H1 (cell line): ENCODE results near the gene ANXA5. TPM values are rescaled to one million over a fixed set of nuclear protein-coding genes. Genes with fewer than 3 reads are reported as not detected.

Experiments used
- CTCF ChIA-PET: fragments of 300-600 bp; sonication (Branson Sonifier 250); formaldehyde crosslinking; loops from one replicate; lab custom pipeline; 2021; ENCODE audit not compliant: partially characterized antibody; lab: Charles Lee
- POLR2A ChIA-PET: fragments of 300-600 bp; sonication (Branson Sonifier 250); formaldehyde crosslinking; loops from one replicate; lab custom pipeline; 2021; ENCODE audit warnings: inconsistent platforms; ENCODE audit not compliant: partially characterized antibody; lab: Charles Lee
- DNase-seq, 2 experiments: peaks; one replicate each; pipeline versions ENCODE4 v3.0.0 to v3.0.0-alpha.2; 2010 to 2022; ENCODE audit warnings: low spot score in 2 of 2, low read depth in 1 of 2, mixed read lengths in 1 of 2
- FAIRE-seq: peaks from 2 replicates; lab custom pipeline; 2011; peaks lifted over from hg19 to GRCh38; lab: Jason Lieb, UNC
- H2AFZ ChIP-seq: 2 replicates; pipeline ENCODE4 v1.8.1; 2012; ENCODE audit warnings: low read length, inconsistent platforms
- H2AK5ac ChIP-seq: 2 replicates; pipeline ENCODE4 v1.6.1; 2013; ENCODE audit warnings: low read depth, low read length
- H2BK120ac ChIP-seq: replicated peaks from 2 replicates; pipeline ENCODE3; 2013; ENCODE audit warnings: low read depth, low read length, inconsistent platforms
- H2BK12ac ChIP-seq: 2 replicates; pipeline ENCODE4 v1.6.1; 2013; ENCODE audit warnings: low read depth, low read length
- H2BK15ac ChIP-seq: 2 replicates; pipeline ENCODE4 v1.6.1; 2013; ENCODE audit warnings: low read length
- H2BK20ac ChIP-seq: 2 replicates; pipeline ENCODE4 v1.6.1; 2013; ENCODE audit warnings: low read length
- H2BK5ac ChIP-seq: 2 replicates; pipeline ENCODE4 v1.6.1; 2013; ENCODE audit warnings: low read depth, low read length
- H3K14ac ChIP-seq: 2 replicates; pipeline ENCODE4 v1.6.1; 2013; ENCODE audit warnings: inconsistent platforms; ENCODE audit not compliant: insufficient read length
- H3K18ac ChIP-seq: 2 replicates; pipeline ENCODE4 v1.6.1; 2013; ENCODE audit warnings: low read length; ENCODE audit errors: extremely low read depth
- H3K23ac ChIP-seq: 2 replicates; pipeline ENCODE4 v1.6.1; 2013; ENCODE audit warnings: inconsistent platforms; ENCODE audit not compliant: insufficient read length
- H3K23me2 ChIP-seq: 2 replicates; pipeline ENCODE4 v1.6.1; 2013; ENCODE audit warnings: low read depth, low read length
- H3K27ac ChIP-seq: 2 replicates; pipeline ENCODE4 v1.6.1; 2011; ENCODE audit warnings: low read depth, low read length, inconsistent platforms
- H3K27me3 ChIP-seq, 4 experiments: replicated peaks in 1 of 4; 1 replicate in 1 of 4; 2 replicates in 3 of 4; pipeline versions ENCODE4 v1.6.1 to v1.8.1; 2011 to 2013; ENCODE audit warnings: low read length in 3 of 4, mild to moderate bottlenecking in 3 of 4, inconsistent platforms in 2 of 4, mixed read lengths in 2 of 4, moderate library complexity in 1 of 4; ENCODE audit not compliant: control insufficient read depth in 3 of 4, insufficient read depth in 3 of 4; ENCODE audit errors: extremely low read depth in 1 of 4
- H3K36me3 ChIP-seq, 4 experiments: 2 replicates each; pipeline versions ENCODE4 v1.6.1 to v1.8.1; 2011 to 2013; ENCODE audit warnings: mild to moderate bottlenecking in 4 of 4, low read length in 3 of 4, moderate library complexity in 2 of 4, control low read depth in 1 of 4, inconsistent platforms in 1 of 4; ENCODE audit not compliant: insufficient read depth in 4 of 4, control insufficient read depth in 2 of 4
- H3K4ac ChIP-seq: replicated peaks from 2 replicates; pipeline ENCODE3; 2013; ENCODE audit warnings: low read length, low read depth, mixed read lengths, inconsistent platforms; ENCODE audit not compliant: insufficient read length
- H3K4me1 ChIP-seq, 4 experiments: replicated peaks in 1 of 4; 1 replicate in 1 of 4; 2 replicates in 3 of 4; pipeline versions ENCODE4 v1.6.1 to v1.8.1; 2011 to 2013; ENCODE audit warnings: low read length in 3 of 4, inconsistent platforms in 2 of 4, mixed read lengths in 1 of 4; ENCODE audit not compliant: insufficient read depth in 4 of 4, control insufficient read depth in 3 of 4
- H3K4me2 ChIP-seq, 2 experiments: 2 replicates each; pipeline versions ENCODE4 v1.6.1 to v1.8.1; 2011 to 2013; ENCODE audit warnings: low read depth in 2 of 2, low read length in 2 of 2, control low read depth in 1 of 2, inconsistent platforms in 1 of 2, mild to moderate bottlenecking in 1 of 2; ENCODE audit not compliant: insufficient read depth in 1 of 2
- H3K4me3 ChIP-seq, 4 experiments: fragments of 200-600, 300-600 bp in 1 of 4; sonication (generic), shearing (Covaris generic), sonication (Bioruptor Twin) in 1 of 4; 2 replicates each; pipeline versions ENCODE4 v1.5.1 to v1.8.1; 2011 to 2016; ENCODE audit warnings: low read length in 4 of 4, low read depth in 3 of 4, control low read depth in 2 of 4, inconsistent platforms in 2 of 4, mild to moderate bottlenecking in 2 of 4, mixed read lengths in 1 of 4, moderate library complexity in 1 of 4; ENCODE audit not compliant: insufficient read depth in 2 of 4; ENCODE audit errors: extremely low read depth in 1 of 4
- H3K56ac ChIP-seq: replicated peaks from 2 replicates; pipeline ENCODE3; 2013; ENCODE audit warnings: low read depth, mild to moderate bottlenecking, mixed read lengths, low read length, inconsistent platforms; ENCODE audit not compliant: insufficient read length
- H3K79me1 ChIP-seq: 2 replicates; pipeline ENCODE4 v1.6.1; 2013; ENCODE audit warnings: low read depth, low read length, control low read depth
- H3K79me2 ChIP-seq, 2 experiments: 2 replicates each; pipeline versions ENCODE4 v1.6.1 to v1.8.1; 2012 to 2013; ENCODE audit warnings: low read length in 2 of 2, mild to moderate bottlenecking in 2 of 2, inconsistent platforms in 1 of 2; ENCODE audit not compliant: insufficient read depth in 2 of 2, control insufficient read depth in 1 of 2
- H3K9ac ChIP-seq, 4 experiments: replicated peaks in 1 of 4; 1 replicate in 1 of 4; 2 replicates in 3 of 4; pipeline versions ENCODE4 v1.6.1 to v1.8.1; 2011 to 2013; ENCODE audit warnings: low read depth in 3 of 4, low read length in 3 of 4, control low read depth in 2 of 4, mild to moderate bottlenecking in 2 of 4, moderate library complexity in 2 of 4, inconsistent platforms in 1 of 4; ENCODE audit errors: extremely low read depth in 1 of 4
- H3K9me3 ChIP-seq, 2 experiments: 2 replicates each; pipeline versions ENCODE4 v1.6.1 to v1.8.1; 2012 to 2013; ENCODE audit warnings: mild to moderate bottlenecking in 2 of 2, moderate library complexity in 2 of 2, control low read depth in 1 of 2, inconsistent platforms in 1 of 2, low read depth in 1 of 2, low read length in 1 of 2, mixed read lengths in 1 of 2; ENCODE audit not compliant: insufficient read depth in 2 of 2
- H4K20me1 ChIP-seq, 2 experiments: replicated peaks in 1 of 2; 2 replicates each; pipeline versions ENCODE3 to v1.8.1; 2011 to 2013; ENCODE audit warnings: inconsistent platforms in 2 of 2, low read length in 2 of 2, mild to moderate bottlenecking in 1 of 2; ENCODE audit not compliant: insufficient read depth in 2 of 2, control insufficient read depth in 1 of 2
- H4K5ac ChIP-seq: 2 replicates; pipeline ENCODE4 v1.6.1; 2013; ENCODE audit warnings: low read length, low read depth, mixed read lengths, inconsistent platforms; ENCODE audit not compliant: insufficient read length
- H4K8ac ChIP-seq: 2 replicates; pipeline ENCODE4 v1.8.0; 2013; ENCODE audit warnings: mild to moderate bottlenecking, moderate library complexity, low read length, inconsistent platforms; ENCODE audit not compliant: insufficient read depth; ENCODE audit errors: extremely low read depth
- H4K91ac ChIP-seq: replicated peaks from 2 replicates; pipeline ENCODE3; 2013; ENCODE audit warnings: low read length, mixed read lengths, inconsistent platforms; ENCODE audit not compliant: insufficient read length
- BACH1 ChIP-seq: IDR thresholded peaks from 2 replicates; pipeline ENCODE4 v1.6.1; 2012; ENCODE audit warnings: low read length, improper control_type of control experiment
- CBX5 ChIP-seq: fragments of 300-800, 300-1000 bp; sonication (generic); IDR thresholded peaks from 2 replicates; pipeline ENCODE4 v1.7.1; 2016; ENCODE audit warnings: antibody characterized with exemption, low read length, low read depth
- HDAC2 ChIP-seq, 2 experiments: fragments of 300-600 bp in 1 of 2; sonication (generic) in 1 of 2; IDR thresholded peaks; 2 replicates each; pipeline ENCODE4 v1.6.1; 2011 to 2012; ENCODE audit warnings: low read depth in 2 of 2, low read length in 2 of 2, mild to moderate bottlenecking in 2 of 2, moderate library complexity in 2 of 2, borderline replicate concordance in 1 of 2, inconsistent platforms in 1 of 2
- POLR2A ChIP-seq, 2 experiments: IDR thresholded peaks; 1 replicate in 1 of 2; 2 replicates in 1 of 2; pipeline ENCODE4 v1.6.1; 2011; ENCODE audit warnings: low read depth in 2 of 2, low read length in 2 of 2, mild to moderate bottlenecking in 2 of 2; ENCODE audit errors: control extremely low read depth in 1 of 2
- SAP30 ChIP-seq: fragments of 300-600 bp; sonication (generic); IDR thresholded peaks from 2 replicates; pipeline ENCODE4 v1.7.1; 2012; ENCODE audit warnings: low read length, moderate library complexity, mild to moderate bottlenecking, inconsistent platforms; ENCODE audit not compliant: insufficient read depth, insufficient replicate concordance
- TCF12 ChIP-seq: IDR thresholded peaks from 2 replicates; pipeline ENCODE4 v1.6.1; 2011; ENCODE audit warnings: low read depth, mild to moderate bottlenecking, low read length
- TEAD4 ChIP-seq: IDR thresholded peaks from 2 replicates; pipeline ENCODE4 v1.6.1; 2012; ENCODE audit warnings: low read depth, low read length, inconsistent platforms, mixed read lengths
- WGBS, 2 experiments: shearing (Covaris generic) in 1 of 2; methylation state at CpG; one replicate each; pipeline versions ENCODE4 v1.1.6 to v1.1.7; 2013 to 2015; ENCODE audit warnings: low lambda C conversion rate in 2 of 2, mixed read lengths in 2 of 2, inconsistent platforms in 1 of 2, low coverage in 1 of 2, missing lambda C conversion rate in 1 of 2; ENCODE audit not compliant: insufficient replicate concordance in 2 of 2, insufficient coverage in 1 of 2, insufficient read length in 1 of 2; ENCODE audit errors: extremely low coverage in 1 of 2, missing lambda C conversion rate in 1 of 2; 5-methylcytosine and 5-hydroxymethylcytosine counted together
- polyA plus RNA-seq, 7 experiments: library from polyadenylated mRNA; depleted of rRNA in 3 of 7; stranded (reverse) in 5 of 7; unstranded in 2 of 7; fragments of >200 nt in 5 of 7; fragments of 200-250 nt in 2 of 7; gene quantifications; 1 replicate in 5 of 7; 2 replicates in 1 of 7; 4 replicates in 1 of 7; pipeline versions ENCODE4 v1.2.1 to v1.2.3, GENCODE V29; 2011 to 2013; ENCODE audit warnings: missing spikeins in 2 of 7, mixed read lengths in 2 of 7
- total RNA-seq: library from RNA; stranded (reverse); fragmentation: NEBNext Ultra II Directional; extraction: Animal tissue kit (Norgen Biotek cat#: 25700); gene quantifications from 2 replicates; pipeline ENCODE4 v1.2.1, GENCODE V29; 2021
- TF ChIP-seq, protein P1 (sequence below): IDR thresholded peaks from 2 replicates; pipeline ENCODE4 v1.6.1; 2012; ENCODE audit warnings: low read length, inconsistent platforms

ANXA5 gene
- total and polyA plus RNA-seq, 2 of the 8 experiments (the other 6 are each of a cell fraction or from before 2014, with no cell fraction given), result 213 to 221 TPM

DNA sequence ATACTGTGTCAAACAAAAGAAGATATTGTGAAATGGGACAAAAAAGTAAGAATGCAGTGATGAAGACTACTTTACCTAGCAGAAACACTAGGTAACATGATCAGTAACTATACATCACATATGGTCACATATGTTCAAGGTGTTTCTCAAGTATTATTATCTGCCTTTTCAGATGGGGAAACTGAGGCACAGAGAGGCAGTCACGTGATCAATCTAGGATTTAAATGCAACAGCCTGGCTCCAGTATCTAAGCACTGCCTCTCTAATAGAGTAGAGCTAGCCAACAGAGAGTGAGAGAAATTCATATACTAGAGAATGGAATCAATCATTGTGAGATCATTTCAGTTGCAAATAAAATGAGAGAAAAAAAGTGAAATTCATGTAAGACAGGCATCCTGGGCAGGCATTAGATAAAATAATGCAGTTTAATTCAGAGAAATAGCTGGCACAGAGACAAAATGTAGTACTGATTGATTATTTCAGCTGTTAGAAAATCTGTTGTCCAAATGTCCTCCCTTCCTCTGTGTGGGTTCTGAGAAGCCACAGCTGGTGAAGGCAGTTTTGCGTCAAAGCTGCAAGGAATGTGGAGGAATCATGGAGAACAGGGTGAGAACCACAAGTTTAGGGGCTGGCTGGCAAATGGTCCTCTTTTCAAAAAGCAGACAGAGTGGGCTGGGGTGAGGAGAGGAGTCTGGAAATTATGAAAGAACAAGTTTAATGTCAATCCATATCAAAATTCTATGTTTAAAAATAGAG lies 42.2 kb upstream of the ANXA5 start:
- Histone ChIP-seq H2AK5ac (no peak overlapping the region), H2AFZ (no peak overlapping the region), H3K79me1 (no peaks in the 10 kb centered on the region), H3K23me2 (0 out of 2 replicates have a peak, but pooled peaks cover 2% of the 10 kb centered on the region), H3K9me3 (no peaks in the 10 kb centered on the region), H3K23ac (no peak overlapping the region), H3K56ac (no peak overlapping the region), H2BK5ac (no peak overlapping the region), H2BK120ac (no peak overlapping the region), H3K14ac (no peak overlapping the region), H3K36me3 (no peaks in the 10 kb centered on the region), H3K27ac (no peak overlapping the region), H3K4me3 (no peak overlapping the region), H4K20me1 (no peaks in the 10 kb centered on the region), H3K79me2 (no peaks in the 10 kb centered on the region), H3K18ac (no peak overlapping the region), H2BK20ac (no peak overlapping the region), H3K4ac (no peak overlapping the region), H2BK15ac (no peak overlapping the region), H3K27me3 (no peaks in the 10 kb centered on the region; a peak in 1 of 7 replicates), H3K4me2 (no peak overlapping the region), H3K9ac (no peak overlapping the region), H4K8ac (no peak overlapping the region), H4K91ac (no peak overlapping the region), H3K4me1 (peaks cover 0 to 3% (median 3%) of the 10 kb centered on the region in 4 experiments; a peak in 4 of 7 replicates), H2BK12ac (no peak overlapping the region), H4K5ac (no peak overlapping the region)
- ChIA-PET CTCF (interaction anchor here (0.9 to 1.5 kb wide), 7 partner anchors 11 to 253 kb away, joined by 3 to 5 read pairs (median 4); partner anchors contain the start of gene ANXA5), POLR2A (no interaction called here)
- 84% methylated on average over 2 of the region's 2 CpGs; no CpG with 5 or more reads in 1 of the 2 experiments for WGBS, 2 experiments
- FAIRE-seq (no peak), DNase-seq (no peak)
- no peak for TF ChIP-seq BACH1
- TF ChIP-seq TCF12, result no peak
- TF ChIP-seq SAP30, result no peak
- no peak for TF ChIP-seq POLR2A (IDR thresholded peaks at IDR 0.05; ENCODE audit: control extremely low read depth in 1 of 2, low read depth in 2 of 2, low read length in 2 of 2)
- TF ChIP-seq, protein P1, sequence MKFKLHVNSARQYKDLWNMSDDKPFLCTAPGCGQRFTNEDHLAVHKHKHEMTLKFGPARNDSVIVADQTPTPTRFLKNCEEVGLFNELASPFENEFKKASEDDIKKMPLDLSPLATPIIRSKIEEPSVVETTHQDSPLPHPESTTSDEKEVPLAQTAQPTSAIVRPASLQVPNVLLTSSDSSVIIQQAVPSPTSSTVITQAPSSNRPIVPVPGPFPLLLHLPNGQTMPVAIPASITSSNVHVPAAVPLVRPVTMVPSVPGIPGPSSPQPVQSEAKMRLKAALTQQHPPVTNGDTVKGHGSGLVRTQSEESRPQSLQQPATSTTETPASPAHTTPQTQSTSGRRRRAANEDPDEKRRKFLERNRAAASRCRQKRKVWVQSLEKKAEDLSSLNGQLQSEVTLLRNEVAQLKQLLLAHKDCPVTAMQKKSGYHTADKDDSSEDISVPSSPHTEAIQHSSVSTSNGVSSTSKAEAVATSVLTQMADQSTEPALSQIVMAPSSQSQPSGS, result no peak
- TF ChIP-seq HDAC2 (IDR thresholded peaks at IDR 0.05; ENCODE audit: borderline replicate concordance in 1 of 2, low read depth in 2 of 2, low read length in 2 of 2), result no peak
- no peak for TF ChIP-seq CBX5
- no peak for TF ChIP-seq TEAD4
